HepG2 (cell line): ENCODE data around the gene FITM1. TPM values are rescaled to one million over a fixed set of nuclear protein-coding genes. Genes with fewer than 3 reads are reported as not detected.
A peak's percentile ranks its signal among the peaks of the same experiment; 100 is the strongest.

Source experiments
- ATAC-seq: fragments of 200-7000 bp; cut with Tn5 transposase; 3 replicates; pipeline ENCODE4 v1.9.1; 2020; ENCODE audit warnings: mild to moderate bottlenecking, moderate library complexity
- BruUV-seq: library from RNA; stranded (reverse); fragments of 400-500 nt; replicated peaks from 2 replicates; lab custom pipeline; 2021; lab: Mats Ljungman, UMichigan
- CTCF ChIA-PET: fragments of 300-600 bp; formaldehyde crosslinking; extraction: SDS; loops from one replicate; lab custom pipeline; 2021; ENCODE audit warnings: low total read pairs, inconsistent platforms, low intra/inter-chr PET ratio; lab: Yijun Ruan, JAX
- POLR2A ChIA-PET: fragments of 350-600 bp; sonication (Branson Sonifier 250); formaldehyde crosslinking; loops from one replicate; lab custom pipeline; 2020; ENCODE audit warnings: antibody characterized with exemption, inconsistent platforms; lab: Yijun Ruan, JAX
- DNase-seq: peaks from one replicate; pipeline ENCODE4 v3.0.0-alpha.2; 2015; ENCODE audit warnings: low spot score
- FAIRE-seq: peaks from 3 replicates; lab custom pipeline; 2011; peaks lifted over from hg19 to GRCh38; lab: Jason Lieb, UNC
- H2AFZ ChIP-seq: one replicate; pipeline ENCODE4 v1.6.1; 2011; ENCODE audit warnings: low read length, inconsistent platforms
- H3K27ac ChIP-seq: fragments of 300-600 bp; 3 replicates; pipeline ENCODE4 v1.8.0; 2011; ENCODE audit warnings: mixed run types, mild to moderate bottlenecking, mixed read lengths, low read length, inconsistent platforms; ENCODE audit not compliant: insufficient read depth; ENCODE audit errors: extremely low read length
- H3K27me3 ChIP-seq, 2 experiments: fragments of 200-600 bp in 1 of 2; 2 replicates in 1 of 2; 3 replicates in 1 of 2; pipeline versions ENCODE4 v1.6.0 to v1.8.0; 2011; ENCODE audit warnings: low read length in 2 of 2, mild to moderate bottlenecking in 2 of 2, moderate library complexity in 2 of 2, inconsistent platforms in 1 of 2; ENCODE audit not compliant: insufficient read depth in 2 of 2, control insufficient read depth in 1 of 2
- H3K36me3 ChIP-seq, 2 experiments: fragments of 200-600 bp in 1 of 2; replicated peaks in 1 of 2; 2 replicates in 1 of 2; 3 replicates in 1 of 2; pipeline versions ENCODE4 v1.5.1 to v1.8.0; 2011; ENCODE audit warnings: low read length in 2 of 2, inconsistent platforms in 1 of 2; ENCODE audit not compliant: insufficient read depth in 2 of 2, control insufficient read depth in 1 of 2
- H3K4me1 ChIP-seq: 2 replicates; pipeline ENCODE4 v1.5.1; 2012; ENCODE audit warnings: low read length, inconsistent platforms; ENCODE audit not compliant: insufficient read depth
- H3K4me2 ChIP-seq: 2 replicates; pipeline ENCODE4 v1.6.0; 2011; ENCODE audit warnings: low read depth, low read length, inconsistent platforms
- H3K4me3 ChIP-seq, 3 experiments: fragments of 200-600 bp in 1 of 3; sonication (generic), shearing (Covaris generic) in 1 of 3; replicated peaks in 1 of 3; 2 replicates each; pipeline ENCODE4 v1.5.1; 2011 to 2016; ENCODE audit warnings: low read length in 3 of 3, inconsistent platforms in 2 of 3, low read depth in 2 of 3, mild to moderate bottlenecking in 2 of 3, control low read depth in 1 of 3, mixed read lengths in 1 of 3; ENCODE audit not compliant: insufficient read depth in 1 of 3
- H3K79me2 ChIP-seq: one replicate; pipeline ENCODE4 v1.6.1; 2011; ENCODE audit warnings: low read length, inconsistent platforms; ENCODE audit not compliant: insufficient read depth
- H3K9ac ChIP-seq: 2 replicates; pipeline ENCODE4 v1.6.0; 2011; ENCODE audit warnings: mild to moderate bottlenecking, low read depth, low read length, inconsistent platforms; ENCODE audit not compliant: insufficient read depth
- H3K9me3 ChIP-seq: 2 replicates; pipeline ENCODE4 v1.5.1; 2012; ENCODE audit warnings: mild to moderate bottlenecking, low read length
- H4K20me1 ChIP-seq: 2 replicates; pipeline ENCODE4 v1.6.0; 2011; ENCODE audit warnings: inconsistent platforms, mild to moderate bottlenecking, low read length, moderate library complexity; ENCODE audit not compliant: insufficient read depth
- CREB1 ChIP-seq, 2 experiments: fragments of 450-650 bp in 1 of 2; IDR thresholded peaks; 2 replicates each; pipeline ENCODE4 v1.6.1; 2016 to 2017; ENCODE audit warnings: control low read depth in 1 of 2, mild to moderate bottlenecking in 1 of 2, missing compliant biosample characterization in 1 of 2, missing genetic modification characterization in 1 of 2
- LCORL ChIP-seq, 2 experiments: fragments of 450-650 bp in 1 of 2; sonication (generic) in 1 of 2; formaldehyde crosslinking in 1 of 2; IDR thresholded peaks; 2 replicates each; pipeline versions ENCODE4 v1.5.0 to v1.6.1; 2017 to 2020; ENCODE audit warnings: antibody characterized with exemption in 1 of 2, missing genetic modification reagents in 1 of 2
- NONO ChIP-seq, 2 experiments: fragments of 450-650 bp in 1 of 2; sonication (generic) in 1 of 2; formaldehyde crosslinking in 1 of 2; IDR thresholded peaks in 1 of 2; conservative IDR thresholded peaks in 1 of 2; 2 replicates each; pipeline versions ENCODE4 v1.6.1 to v1.8.0; 2017 to 2022; ENCODE audit warnings: mild to moderate bottlenecking in 1 of 2, missing genetic modification reagents in 1 of 2, moderate library complexity in 1 of 2
- PRDM10 ChIP-seq: sonication (generic); formaldehyde crosslinking; IDR thresholded peaks from 2 replicates; pipeline ENCODE4 v1.4.0; 2020; ENCODE audit warnings: low read depth, missing genetic modification reagents
- SOX6 ChIP-seq, 2 experiments: fragments of 450-650 bp in 1 of 2; sonication (generic) in 1 of 2; formaldehyde crosslinking in 1 of 2; IDR thresholded peaks; 2 replicates each; pipeline versions ENCODE4 v1.4.0 to v1.6.1; 2017 to 2020; ENCODE audit warnings: antibody characterized with exemption in 1 of 2, mild to moderate bottlenecking in 1 of 2, missing genetic modification reagents in 1 of 2
- ZNF282 ChIP-seq: fragments of 450-650 bp; IDR thresholded peaks from 2 replicates; pipeline ENCODE4 v1.6.1; 2018; ENCODE audit not compliant: partially characterized antibody
- WGBS: methylation state at CpG from one replicate; pipeline ENCODE4 v1.1.6; 2017; ENCODE audit warnings: low lambda C conversion rate; 5-methylcytosine and 5-hydroxymethylcytosine counted together
- in situ Hi-C: cut with HindIII; loops from 2 replicates; pipeline ENCODE4 v1.10.0; 2017; ENCODE audit warnings: low pct_unique_long_range_greater_than_20kb; ENCODE audit not compliant: extremely low pct_ligation_motif_present
- intact Hi-C: fragments of 100-400 bp; cut with micrococcal nuclease; formaldehyde crosslinking; loops from one replicate; pipeline ENCODE4 v1.10.0; 2022; ENCODE audit not compliant: unreplicated experiment
- polyA plus RNA-seq, 8 experiments: library from polyadenylated mRNA; depleted of rRNA in 3 of 8; stranded (reverse) in 7 of 8; unstranded in 1 of 8; fragments of >200 nt; fragmentation: Illumina TruSeq in 4 of 8; extraction: Trizol in 4 of 8; gene quantifications; 2 replicates each; pipeline versions ENCODE4 v1.2.1 to v1.2.3, GENCODE V29; 2011 to 2016; ENCODE audit warnings: low read depth in 4 of 8, missing spikeins in 1 of 8, mixed read lengths in 1 of 8; ENCODE audit not compliant: insufficient read depth in 1 of 8
- total RNA-seq, 5 experiments: library from RNA; depleted of rRNA; stranded (reverse); fragments of >200 nt; fragmentation: Illumina TruSeq; extraction: Trizol; gene quantifications; 2 replicates each; pipeline ENCODE4 v1.2.3, GENCODE V29; 2016; ENCODE audit warnings: low read depth in 1 of 5
- TF ChIP-seq, protein P1 (sequence below): sonication (generic); formaldehyde crosslinking; IDR thresholded peaks from 2 replicates; pipeline ENCODE4 v1.4.0; 2020; ENCODE audit warnings: missing genetic modification reagents, mild to moderate bottlenecking, borderline replicate concordance
- TF ChIP-seq, protein P2 (sequence below): sonication (generic); formaldehyde crosslinking; IDR thresholded peaks from 2 replicates; pipeline ENCODE4 v1.4.0; 2020; ENCODE audit warnings: mild to moderate bottlenecking, missing genetic modification reagents

Gene FITM1
- total and polyA plus RNA-seq, 2 of the 13 experiments (the other 11 are each of a cell fraction or from before 2014, with no cell fraction given) = 2.7 to 5.8 TPM

DNA sequence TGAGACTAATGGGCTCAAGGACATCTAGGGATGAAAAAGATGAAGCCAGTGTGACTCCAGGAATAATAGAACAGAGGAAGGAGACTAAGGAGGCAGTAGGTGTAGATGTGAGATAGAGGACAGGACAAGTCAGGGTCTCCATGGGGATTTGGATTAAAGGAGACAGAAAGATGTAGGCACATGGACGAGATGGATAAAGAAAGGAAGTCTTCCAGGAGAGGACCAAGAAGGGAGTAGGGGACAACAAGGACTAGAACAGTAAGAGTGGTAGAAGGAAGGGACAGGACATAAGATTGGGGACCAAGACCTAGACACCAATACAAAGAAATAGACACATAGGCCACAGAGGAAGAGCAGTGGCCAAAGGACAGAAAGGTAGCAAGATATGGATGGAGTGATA is 43.5 kb upstream of the FITM1 start:
- no peak for FAIRE-seq
- Histone ChIP-seq H3K4me2 (no peak overlapping the region), H3K9me3 (no peaks in the 10 kb centered on the region), H3K27me3 (peaks cover 6 to 41% of the 10 kb centered on the region in 2 experiments), H4K20me1 (no peaks in the 10 kb centered on the region), H3K79me2 (no peaks in the 10 kb centered on the region), H3K36me3 (no peaks in the 10 kb centered on the region), H3K4me1 (peaks cover 36% of the 10 kb centered on the region), H3K4me3 (no peak overlapping the region), H3K27ac (no peak overlapping the region), H2AFZ (no peak overlapping the region), H3K9ac (no peak overlapping the region)
- in situ Hi-C loops (no loop called here), intact Hi-C loops (no loop called here)
- no peak for ATAC-seq
- BruUV-seq = no TSS peak
- DNase-seq = no peak
- CTCF ChIA-PET = interaction anchor here (1.2 kb wide), 1 partner anchor 73 kb away, joined by 4 read pairs; no protein-coding TSS in a partner anchor
- 27% methylated on average over 1 of the region's 1 CpG for WGBS
- POLR2A ChIA-PET = interaction anchor here (1.2 kb wide), 4 partner anchors 8 to 29 kb away, joined by 3 to 5 read pairs (median 4); no protein-coding TSS in a partner anchor
- TF ChIP-seq CREB1 (IDR thresholded peaks at IDR 0.05) (no peak), CREB1 (CRISPR knock-in tag; IDR thresholded peaks at IDR 0.05) (no peak), LCORL (IDR thresholded peaks at IDR 0.05) (peak; percentile 50; the same call in 1 of the 2 replicates), LCORL (CRISPR knock-in tag; IDR thresholded peaks at IDR 0.05) (no peak), SOX6 (IDR thresholded peaks at IDR 0.05) (0 out of 2 replicates have a peak, but pooled peaks have one; percentile 65), SOX6 (CRISPR knock-in tag; IDR thresholded peaks at IDR 0.05) (no peak), NONO (IDR thresholded peaks at IDR 0.05) (peak; percentile 85; the same call in 1 of the 2 replicates), NONO (CRISPR knock-in tag; conservative IDR thresholded peaks at IDR 0.05) (no peak), ZNF282 (peak; percentile 59), PRDM10 (no peak)
- TF ChIP-seq, protein P1, sequence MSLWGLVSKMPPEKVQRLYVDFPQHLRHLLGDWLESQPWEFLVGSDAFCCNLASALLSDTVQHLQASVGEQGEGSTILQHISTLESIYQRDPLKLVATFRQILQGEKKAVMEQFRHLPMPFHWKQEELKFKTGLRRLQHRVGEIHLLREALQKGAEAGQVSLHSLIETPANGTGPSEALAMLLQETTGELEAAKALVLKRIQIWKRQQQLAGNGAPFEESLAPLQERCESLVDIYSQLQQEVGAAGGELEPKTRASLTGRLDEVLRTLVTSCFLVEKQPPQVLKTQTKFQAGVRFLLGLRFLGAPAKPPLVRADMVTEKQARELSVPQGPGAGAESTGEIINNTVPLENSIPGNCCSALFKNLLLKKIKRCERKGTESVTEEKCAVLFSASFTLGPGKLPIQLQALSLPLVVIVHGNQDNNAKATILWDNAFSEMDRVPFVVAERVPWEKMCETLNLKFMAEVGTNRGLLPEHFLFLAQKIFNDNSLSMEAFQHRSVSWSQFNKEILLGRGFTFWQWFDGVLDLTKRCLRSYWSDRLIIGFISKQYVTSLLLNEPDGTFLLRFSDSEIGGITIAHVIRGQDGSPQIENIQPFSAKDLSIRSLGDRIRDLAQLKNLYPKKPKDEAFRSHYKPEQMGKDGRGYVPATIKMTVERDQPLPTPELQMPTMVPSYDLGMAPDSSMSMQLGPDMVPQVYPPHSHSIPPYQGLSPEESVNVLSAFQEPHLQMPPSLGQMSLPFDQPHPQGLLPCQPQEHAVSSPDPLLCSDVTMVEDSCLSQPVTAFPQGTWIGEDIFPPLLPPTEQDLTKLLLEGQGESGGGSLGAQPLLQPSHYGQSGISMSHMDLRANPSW (CRISPR knock-in tag) = no peak
- TF ChIP-seq, protein P2, sequence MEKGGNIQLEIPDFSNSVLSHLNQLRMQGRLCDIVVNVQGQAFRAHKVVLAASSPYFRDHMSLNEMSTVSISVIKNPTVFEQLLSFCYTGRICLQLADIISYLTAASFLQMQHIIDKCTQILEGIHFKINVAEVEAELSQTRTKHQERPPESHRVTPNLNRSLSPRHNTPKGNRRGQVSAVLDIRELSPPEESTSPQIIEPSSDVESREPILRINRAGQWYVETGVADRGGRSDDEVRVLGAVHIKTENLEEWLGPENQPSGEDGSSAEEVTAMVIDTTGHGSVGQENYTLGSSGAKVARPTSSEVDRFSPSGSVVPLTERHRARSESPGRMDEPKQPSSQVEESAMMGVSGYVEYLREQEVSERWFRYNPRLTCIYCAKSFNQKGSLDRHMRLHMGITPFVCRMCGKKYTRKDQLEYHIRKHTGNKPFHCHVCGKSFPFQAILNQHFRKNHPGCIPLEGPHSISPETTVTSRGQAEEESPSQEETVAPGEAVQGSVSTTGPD (CRISPR knock-in tag) = no peak
